ENCODE measurements around the gene TP53TG5. TPM values are rescaled to one million over a fixed set of nuclear protein-coding genes. Genes with fewer than 3 reads are reported as not detected.

Gene TP53TG5
- total and polyA plus RNA-seq, 2 of the 8 experiments (the other 6 are each of a cell fraction or from before 2014, with no cell fraction given): not detected

GRCh38 chr20:45416917-45417316 is 38.8 kb upstream of the TP53TG5 start:
- peaks cover 6% of the 10 kb centered on the region for H3K23me2 ChIP-seq (ENCODE audit: low read depth, low read length)
- peaks cover 10 to 33% (median 23%) of the 10 kb centered on the region in 4 experiments for H3K36me3 ChIP-seq (ENCODE audit: control insufficient read depth in 2 of 4, insufficient read depth in 4 of 4, low read length in 3 of 4)
- H3K79me1 ChIP-seq (ENCODE audit: low read depth, low read length): peaks cover 3% of the 10 kb centered on the region
- H3K4me3 ChIP-seq (ENCODE audit: extremely low read depth in 1 of 4, insufficient read depth in 2 of 4, low read depth in 3 of 4, low read length in 4 of 4): peak overlapping the region; percentile 74 to 89 (median 82); a peak in 7 of 8 replicates
- H3K27me3 ChIP-seq (replicated peaks in 1 of 4; ENCODE audit: control insufficient read depth in 3 of 4, extremely low read depth in 1 of 4, insufficient read depth in 3 of 4, low read length in 3 of 4): no peaks in the 10 kb centered on the region
- ChIA-PET CTCF (ENCODE audit: partially characterized antibody) (interaction anchor here (0.8 to 6.7 kb wide), 10 partner anchors 10 to 124 kb away, joined by 3 to 54 read pairs (median 9); partner anchors contain the start of gene SYS1), POLR2A (ENCODE audit: partially characterized antibody) (interaction anchor here (1.0 to 6.8 kb wide), 3 partner anchors 10 to 69 kb away, joined by 4 to 71 read pairs (median 6); partner anchors contain the start of gene DBNDD2)
- no peak overlapping the region for H3K18ac ChIP-seq (ENCODE audit: extremely low read depth, low read length)
- H4K8ac ChIP-seq (ENCODE audit: extremely low read depth, insufficient read depth, low read length): no peak overlapping the region
- H3K23ac ChIP-seq (ENCODE audit: insufficient read length): no peak overlapping the region
- H3K27ac ChIP-seq (ENCODE audit: low read depth, low read length): no peak overlapping the region
- TF ChIP-seq FOSL1 (IDR thresholded peaks at IDR 0.05; ENCODE audit: insufficient read depth, low read depth, low read length) (no peak), ZNF274 (IDR thresholded peaks at IDR 0.05; ENCODE audit: borderline replicate concordance, extremely low read depth, low read length) (no peak), RBBP5 (IDR thresholded peaks at IDR 0.05; ENCODE audit: borderline replicate concordance, low read depth, low read length) (no peak), GABPA (IDR thresholded peaks at IDR 0.05; ENCODE audit: borderline replicate concordance, insufficient read depth, low read length) (no peak), USF2 (IDR thresholded peaks at IDR 0.05; ENCODE audit: low read length) (no peak), CTBP2 (IDR thresholded peaks at IDR 0.05; ENCODE audit: borderline replicate concordance, insufficient read depth, insufficient read length, low read length) (no peak), RAD21 (IDR thresholded peaks at IDR 0.05 in 1 of 2, conservative IDR thresholded peaks at IDR 0.05 in 1 of 2; ENCODE audit: low read depth in 2 of 2, low read length in 2 of 2) (no peak), HDAC6 (IDR thresholded peaks at IDR 0.05; ENCODE audit: low read depth, low read length) (no peak), CBX5 (IDR thresholded peaks at IDR 0.05; ENCODE audit: low read depth, low read length) (no peak), POU5F1 (IDR thresholded peaks at IDR 0.05; ENCODE audit: low read depth, low read length) (no peak), CHD2 (IDR thresholded peaks at IDR 0.05; ENCODE audit: low read length) (no peak), CREB1 (IDR thresholded peaks at IDR 0.05) (no peak)
- peaks cover 0 to 20% of the 10 kb centered on the region in 2 experiments; a peak in 2 of 4 replicates for H3K79me2 ChIP-seq (ENCODE audit: control insufficient read depth in 1 of 2, insufficient read depth in 2 of 2, low read length in 2 of 2)
- no peak overlapping the region for H3K56ac ChIP-seq (replicated peaks; ENCODE audit: insufficient read length, low read depth, low read length)
- peak overlapping the region in 1 of 4 experiments; percentile 71; a peak in 1 of 7 replicates for H3K9ac ChIP-seq (replicated peaks in 1 of 4; ENCODE audit: extremely low read depth in 1 of 4, low read depth in 3 of 4, low read length in 3 of 4)
- H3K4me1 ChIP-seq (replicated peaks in 1 of 4; ENCODE audit: control insufficient read depth in 3 of 4, insufficient read depth in 4 of 4, low read length in 3 of 4): peaks cover 0 to 5% (median 2%) of the 10 kb centered on the region in 4 experiments; a peak in 3 of 7 replicates
- no peak overlapping the region for H2BK12ac ChIP-seq (ENCODE audit: low read depth, low read length)
- H2BK120ac ChIP-seq (replicated peaks; ENCODE audit: low read depth, low read length): no peak overlapping the region
- H4K91ac ChIP-seq (replicated peaks; ENCODE audit: insufficient read length, low read length): no peak overlapping the region
- H2BK20ac ChIP-seq (ENCODE audit: low read length): no peak overlapping the region
- no peak overlapping the region for H2AK5ac ChIP-seq (ENCODE audit: low read depth, low read length)
- no peak overlapping the region for H2BK5ac ChIP-seq (ENCODE audit: low read depth, low read length)
- no peak overlapping the region for H3K14ac ChIP-seq (ENCODE audit: insufficient read length)
- H2AFZ ChIP-seq (ENCODE audit: low read length): no peak overlapping the region
- 78% methylated on average over 2 of the region's 2 CpGs; no CpG with 5 or more reads in 1 of the 2 experiments for WGBS, 2 experiments (ENCODE audit: extremely low coverage in 1 of 2, insufficient coverage in 1 of 2, insufficient read length in 1 of 2, insufficient replicate concordance in 2 of 2, low coverage in 1 of 2, low lambda C conversion rate in 2 of 2, missing lambda C conversion rate in 1 of 2)
- H3K4ac ChIP-seq (replicated peaks; ENCODE audit: insufficient read length, low read depth, low read length): no peak overlapping the region
- peaks cover 0 to 4% of the 10 kb centered on the region in 2 experiments for H4K20me1 ChIP-seq (replicated peaks in 1 of 2; ENCODE audit: control insufficient read depth in 1 of 2, insufficient read depth in 2 of 2, low read length in 2 of 2)
- H3K4me2 ChIP-seq (ENCODE audit: insufficient read depth in 1 of 2, low read depth in 2 of 2, low read length in 2 of 2): peak overlapping the region; percentile 88 to 91
- no peak overlapping the region for H2BK15ac ChIP-seq (ENCODE audit: low read length)
- H3K9me3 ChIP-seq (ENCODE audit: insufficient read depth in 2 of 2, low read depth in 1 of 2, low read length in 1 of 2): no peaks in the 10 kb centered on the region
- H4K5ac ChIP-seq (ENCODE audit: insufficient read length, low read depth, low read length): no peak overlapping the region
- FAIRE-seq: no peak
- no peak for DNase-seq (ENCODE audit: low read depth in 1 of 2, low spot score in 2 of 2)

Data from H1 (cell line).